Fibroblast of peridontal ligament (primary cell): ENCODE measurements around the gene XPA.
A peak's percentile ranks its signal among the peaks of the same experiment; 100 is the strongest.

Experiments used
- DNase-seq: peaks from one replicate; pipeline ENCODE4 v3.0.0-alpha.2; 2010; ENCODE audit errors: extremely low read depth

XPA gene

GRCh38 chr9:97658707-97659106 is 38.4 kb downstream of the XPA start:
- no peak for DNase-seq

- DNase-seq, result peak; percentile 14
These were observed 45.5 kb downstream of the XPA start for GRCh38 chr9:97651646-97652045.

- DNase-seq, result no peak
These were observed 49.1 kb downstream of the XPA start for GRCh38 chr9:97647996-97648395.

- no peak for DNase-seq
These were observed 51.4 kb downstream of the XPA start for GRCh38 chr9:97645720-97646119.

GRCh38 chr9:97640325-97640724 is 56.8 kb downstream of the XPA start:
- no peak for DNase-seq

- DNase-seq, result no peak
These were observed 58.5 kb downstream of the XPA start for GRCh38 chr9:97638666-97639065.

GRCh38 chr9:97636903-97637302 is 60.2 kb downstream of the XPA start:
- DNase-seq, result no peak

GRCh38 chr9:97635026-97635425 is 62.1 kb downstream of the XPA start:
- no peak for DNase-seq

- peak; percentile 11 for DNase-seq
These were observed 63.2 kb downstream of the XPA start for GRCh38 chr9:97633859-97634490.

- peak; percentile 98 for DNase-seq
These were observed 63.9 kb downstream of the XPA start, which contains the start of the genes NCBP1 and TSTD2 for GRCh38 chr9:97632985-97633858. NCBP1 (plus strand) TSS chr9:97633821; CDS start chr9:97633882, 61 bp downstream. TSTD2 (minus strand) TSS chr9:97633368; CDS start chr9:97627562, 5,806 bp downstream.

- peak; percentile 93 for DNase-seq
These were observed 64.7 kb downstream of the XPA start for GRCh38 chr9:97632248-97632984.

GRCh38 chr9:97630591-97630990 is 66.5 kb downstream of the XPA start:
- no peak for DNase-seq

GRCh38 chr9:97629156-97629555 is 68.0 kb downstream of the XPA start:
- DNase-seq, result no peak

- no peak for DNase-seq
These were observed 68.5 kb downstream of the XPA start for GRCh38 chr9:97628668-97629067.

- peak; percentile 61 for DNase-seq
These were observed 69.5 kb downstream of the XPA start for GRCh38 chr9:97627624-97628023.

- no peak for DNase-seq
These were observed 71.5 kb downstream of the XPA start for GRCh38 chr9:97625620-97626019.
